Epithelial cell of esophagus (primary cell): ENCODE data around the gene PTPRN2.

Source experiments
- DNase-seq: peaks from one replicate; pipeline ENCODE4 v3.0.0; 2010; ENCODE audit warnings: low read depth
- H3K4me3 ChIP-seq: 2 replicates; pipeline ENCODE4 v1.5.1; 2011; ENCODE audit warnings: mild to moderate bottlenecking, low read length, control low read depth
- TF ChIP-seq, protein P1 (sequence below): IDR thresholded peaks from 2 replicates; pipeline ENCODE4 v1.5.1; 2011; ENCODE audit warnings: low read depth, mild to moderate bottlenecking, low read length, control low read depth, inconsistent platforms; ENCODE audit not compliant: insufficient read depth; ENCODE audit errors: missing control alignments

Gene PTPRN2

GRCh38 chr7:157811946-157812345 is 775.7 kb downstream of the PTPRN2 start:
- H3K4me3 ChIP-seq = no peak overlapping the region
- no peak for DNase-seq
- TF ChIP-seq, protein P1, sequence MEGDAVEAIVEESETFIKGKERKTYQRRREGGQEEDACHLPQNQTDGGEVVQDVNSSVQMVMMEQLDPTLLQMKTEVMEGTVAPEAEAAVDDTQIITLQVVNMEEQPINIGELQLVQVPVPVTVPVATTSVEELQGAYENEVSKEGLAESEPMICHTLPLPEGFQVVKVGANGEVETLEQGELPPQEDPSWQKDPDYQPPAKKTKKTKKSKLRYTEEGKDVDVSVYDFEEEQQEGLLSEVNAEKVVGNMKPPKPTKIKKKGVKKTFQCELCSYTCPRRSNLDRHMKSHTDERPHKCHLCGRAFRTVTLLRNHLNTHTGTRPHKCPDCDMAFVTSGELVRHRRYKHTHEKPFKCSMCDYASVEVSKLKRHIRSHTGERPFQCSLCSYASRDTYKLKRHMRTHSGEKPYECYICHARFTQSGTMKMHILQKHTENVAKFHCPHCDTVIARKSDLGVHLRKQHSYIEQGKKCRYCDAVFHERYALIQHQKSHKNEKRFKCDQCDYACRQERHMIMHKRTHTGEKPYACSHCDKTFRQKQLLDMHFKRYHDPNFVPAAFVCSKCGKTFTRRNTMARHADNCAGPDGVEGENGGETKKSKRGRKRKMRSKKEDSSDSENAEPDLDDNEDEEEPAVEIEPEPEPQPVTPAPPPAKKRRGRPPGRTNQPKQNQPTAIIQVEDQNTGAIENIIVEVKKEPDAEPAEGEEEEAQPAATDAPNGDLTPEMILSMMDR = no peak

GRCh38 chr7:157809863-157810851 is 777.5 kb downstream of the PTPRN2 start:
- TF ChIP-seq, protein P1 = no peak
- H3K4me3 ChIP-seq = no peak overlapping the region
- DNase-seq = no peak

GRCh38 chr7:157809154-157809862 is 778.3 kb downstream of the PTPRN2 start:
- H3K4me3 ChIP-seq = no peak overlapping the region
- DNase-seq = no peak
- TF ChIP-seq, protein P1 = no peak

GRCh38 chr7:157808042-157808441 is 779.6 kb downstream of the PTPRN2 start:
- no peak overlapping the region for H3K4me3 ChIP-seq
- DNase-seq = no peak
- TF ChIP-seq, protein P1 = no peak

- DNase-seq = no peak
- TF ChIP-seq, protein P1 = no peak
- H3K4me3 ChIP-seq = no peak overlapping the region
Measured at GRCh38 chr7:157807510-157807909, 780.1 kb downstream of the PTPRN2 start.

GRCh38 chr7:157806711-157807110 is 780.9 kb downstream of the PTPRN2 start:
- DNase-seq = no peak
- TF ChIP-seq, protein P1 = no peak
- H3K4me3 ChIP-seq = no peak overlapping the region
